Activated naive CD4-positive, alpha-beta T cell treated with anti-CD3 and anti-CD28 coated beads, Interleukin-2, amount 50 U/mL, for 24 hours (primary cell): ENCODE results near the gene LRRC28.
"Not testable (repeated sequence)": the region's sequence is repeated elsewhere in the genome, so short reads cannot be mapped to it uniquely, and the experiment has no call there.

Source experiments
- H3K27ac Mint-ChIP-seq: one replicate; pipeline ENCODE4 v1.8.0; 2021; ENCODE audit warnings: mild to moderate bottlenecking, mixed read lengths
- H3K27me3 Mint-ChIP-seq: one replicate; pipeline ENCODE4 v1.8.0; 2021; ENCODE audit warnings: mixed read lengths
- H3K36me3 Mint-ChIP-seq: one replicate; pipeline ENCODE4 v1.8.0; 2021; ENCODE audit warnings: mixed read lengths
- H3K4me1 Mint-ChIP-seq: one replicate; pipeline ENCODE4 v1.8.0; 2021; ENCODE audit warnings: mixed read lengths
- H3K4me3 Mint-ChIP-seq: one replicate; pipeline ENCODE4 v1.8.0; 2021; ENCODE audit warnings: mild to moderate bottlenecking, mixed read lengths
- H3K9me3 Mint-ChIP-seq: one replicate; pipeline ENCODE4 v1.8.0; 2021; ENCODE audit warnings: mixed read lengths

Gene LRRC28

DNA sequence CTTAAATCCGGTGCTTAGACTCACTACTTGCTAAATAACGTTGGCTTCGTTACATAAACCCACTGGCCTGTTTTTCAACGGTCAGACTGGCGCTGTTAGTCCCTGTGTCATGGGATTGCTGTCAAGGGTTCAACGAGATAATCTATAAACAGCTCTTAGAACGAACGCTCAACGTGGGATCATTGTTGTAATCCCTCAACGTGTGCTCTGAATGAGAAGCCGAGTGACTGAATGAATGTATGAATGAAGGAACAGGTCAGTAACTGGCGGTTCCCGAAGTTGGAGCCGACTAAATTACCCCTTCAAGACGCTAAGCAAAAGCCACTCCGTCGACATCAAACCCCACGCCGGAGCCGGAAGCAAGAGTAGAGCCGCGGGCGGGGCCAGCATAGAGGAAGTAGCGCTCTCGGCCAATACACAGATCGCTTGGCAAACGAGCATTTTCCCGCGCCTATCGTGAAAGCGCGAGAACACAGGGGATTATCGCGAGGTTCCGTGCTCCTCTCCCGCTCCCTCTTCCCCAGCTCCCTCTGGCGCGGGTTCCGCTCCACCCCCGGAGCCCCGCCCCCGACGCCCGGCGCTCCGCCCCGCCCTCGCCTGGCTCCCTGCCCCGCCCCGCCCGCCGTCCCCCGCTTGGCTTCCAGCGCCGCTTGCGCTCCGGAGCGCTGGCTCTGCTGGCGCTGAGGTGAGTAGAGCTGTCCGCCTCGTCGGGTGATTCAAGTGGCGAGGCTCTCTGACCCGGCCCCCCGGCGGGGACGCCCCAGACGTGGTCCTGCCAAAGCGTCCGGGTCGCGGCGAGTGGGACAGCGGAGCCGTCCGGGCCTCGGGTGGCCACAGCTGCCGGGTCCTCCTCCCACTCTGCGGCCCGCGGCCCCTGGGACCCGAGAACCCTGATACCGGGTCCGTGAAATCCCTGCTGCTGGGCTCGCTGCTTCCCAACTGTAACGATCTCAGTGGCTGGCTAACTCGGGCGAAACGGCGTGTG is at the start of gene LRRC28:
LRRC28 (plus strand) TSS at position 625 of the 985 bp plus-strand sequence. CDS start 4,477 bp downstream, outside the sequence.
- H3K27ac Mint-ChIP-seq, result peak within 1 kb of the TSS; percentile 94
- H3K9me3 Mint-ChIP-seq, result peaks cover 5% of the 10 kb centered on the region
- H3K36me3 Mint-ChIP-seq, result no peaks in the 10 kb centered on the region
- H3K4me1 Mint-ChIP-seq, result peaks cover 26% of the 10 kb centered on the region
- peak within 1 kb of the TSS; percentile 93 for H3K4me3 Mint-ChIP-seq
- H3K27me3 Mint-ChIP-seq, result no peaks in the 10 kb centered on the region

DNA sequence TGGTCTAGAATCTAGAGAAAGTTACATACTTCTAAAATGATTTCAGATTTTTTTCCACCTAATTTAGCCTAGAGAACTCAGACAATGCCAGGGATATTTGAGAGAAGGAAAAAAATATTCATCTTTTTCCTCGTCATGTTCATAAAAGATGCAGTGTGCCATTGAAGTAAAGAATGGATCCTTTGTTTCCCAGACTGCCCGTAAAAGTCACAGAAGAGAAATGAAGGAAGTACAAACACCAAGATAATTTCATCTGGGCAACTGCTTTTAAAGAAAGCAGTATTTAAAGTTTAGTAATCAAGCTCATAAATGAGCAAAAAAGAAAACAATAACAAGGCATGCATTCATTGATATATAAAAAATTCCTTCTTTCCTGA is 49.1 kb upstream of the LRRC28 start:
- Mint-ChIP-seq H3K4me1 (no peaks in the 10 kb centered on the region), H3K4me3 (no peak overlapping the region), H3K27me3 (peaks cover 3% of the 10 kb centered on the region), H3K9me3 (no peaks in the 10 kb centered on the region), H3K36me3 (peaks cover 2% of the 10 kb centered on the region), H3K27ac (no peak overlapping the region)

DNA sequence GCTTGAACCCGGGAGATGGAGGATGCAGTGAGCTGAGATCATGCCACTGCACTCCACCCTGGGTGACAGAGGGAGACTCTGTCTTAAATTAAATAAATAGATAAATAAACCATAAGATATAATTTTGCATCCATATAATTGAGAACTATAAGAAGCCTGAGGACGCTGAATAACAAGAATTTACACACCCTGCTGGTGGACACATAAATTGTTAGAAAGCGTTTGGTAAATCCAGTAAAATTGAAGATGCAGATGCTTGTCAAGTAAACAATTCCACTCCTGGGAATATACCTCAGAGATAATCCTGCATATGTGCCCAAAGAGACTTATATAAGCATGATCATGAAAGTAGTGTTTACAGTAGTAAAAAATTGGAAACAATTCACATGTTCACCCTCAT is 43.6 kb upstream of the LRRC28 start:
- peaks cover 2% of the 10 kb centered on the region for H3K36me3 Mint-ChIP-seq
- no peaks in the 10 kb centered on the region for H3K4me1 Mint-ChIP-seq
- no peaks in the 10 kb centered on the region for H3K9me3 Mint-ChIP-seq
- H3K27me3 Mint-ChIP-seq, result peaks cover 5% of the 10 kb centered on the region
- no peak overlapping the region for H3K27ac Mint-ChIP-seq
- no peak overlapping the region for H3K4me3 Mint-ChIP-seq

DNA sequence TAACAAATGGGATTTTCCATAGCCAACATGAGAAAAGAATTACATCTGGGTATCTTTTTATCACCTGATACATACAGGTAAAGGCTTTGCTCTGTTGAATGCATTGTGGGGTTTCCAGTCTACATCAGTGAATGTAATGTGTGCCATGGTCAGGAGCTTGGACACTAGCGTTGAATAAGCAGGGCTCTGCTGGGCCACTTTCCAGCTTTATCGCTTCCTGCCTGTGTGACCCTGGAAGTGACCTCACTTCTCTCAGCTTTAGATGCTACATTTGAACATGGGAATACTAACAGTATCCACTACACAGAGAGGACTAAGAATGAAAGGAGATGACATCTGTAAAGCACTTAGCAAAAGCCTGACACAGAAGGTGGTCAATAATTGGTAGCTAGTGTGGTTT is 42.0 kb upstream of the LRRC28 start:
- Mint-ChIP-seq H3K9me3 (no peaks in the 10 kb centered on the region), H3K27ac (no peak overlapping the region), H3K4me3 (no peak overlapping the region), H3K27me3 (peaks cover 5% of the 10 kb centered on the region), H3K36me3 (peaks cover 2% of the 10 kb centered on the region), H3K4me1 (no peaks in the 10 kb centered on the region)

DNA sequence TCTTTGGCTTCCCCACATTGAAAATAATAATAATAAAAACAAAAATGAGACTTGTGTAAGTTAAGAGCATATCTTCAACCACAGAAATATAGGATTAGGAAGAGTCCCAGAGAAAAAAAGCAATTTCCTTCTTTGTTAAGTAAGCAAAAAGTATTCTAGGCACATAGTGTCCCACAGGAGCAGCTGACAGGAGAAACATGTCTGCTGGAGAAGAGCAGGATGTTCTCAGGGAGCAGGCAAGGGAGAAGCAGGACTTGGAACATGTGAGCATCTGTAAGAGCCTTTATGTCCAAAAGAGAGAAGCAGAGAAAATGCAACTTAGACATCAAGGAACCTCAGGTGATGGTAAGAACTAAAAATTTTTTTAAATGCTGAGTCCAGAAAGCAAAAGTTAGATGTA is 40.9 kb upstream of the LRRC28 start:
- Mint-ChIP-seq H3K27ac (no peak overlapping the region), H3K4me3 (no peak overlapping the region), H3K9me3 (no peaks in the 10 kb centered on the region), H3K36me3 (peaks cover 2% of the 10 kb centered on the region), H3K4me1 (no peaks in the 10 kb centered on the region), H3K27me3 (peaks cover 5% of the 10 kb centered on the region)

DNA sequence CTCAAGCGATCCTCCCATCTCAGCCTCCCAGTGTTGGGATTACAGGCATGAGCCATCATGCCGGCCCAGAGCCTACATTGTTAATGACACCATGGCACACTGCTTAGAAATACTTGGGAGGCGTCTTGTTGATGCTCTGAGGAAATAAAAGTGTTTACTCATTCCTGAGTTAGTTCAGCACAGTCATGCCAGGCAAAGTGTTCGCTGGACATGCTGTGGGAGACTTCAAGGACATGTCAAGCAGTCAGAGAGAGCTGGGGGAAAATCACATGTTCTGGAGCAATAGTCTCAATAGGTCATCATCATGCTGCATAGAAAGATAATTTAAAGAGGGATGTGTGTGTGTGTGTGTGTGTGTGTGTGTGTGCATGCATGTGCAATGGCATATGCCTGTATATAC is 39.4 kb upstream of the LRRC28 start:
- no peaks in the 10 kb centered on the region for H3K36me3 Mint-ChIP-seq
- H3K27me3 Mint-ChIP-seq, result peaks cover 2% of the 10 kb centered on the region
- no peaks in the 10 kb centered on the region for H3K4me1 Mint-ChIP-seq
- no peak overlapping the region for H3K27ac Mint-ChIP-seq
- no peaks in the 10 kb centered on the region for H3K9me3 Mint-ChIP-seq
- no peak overlapping the region for H3K4me3 Mint-ChIP-seq

DNA sequence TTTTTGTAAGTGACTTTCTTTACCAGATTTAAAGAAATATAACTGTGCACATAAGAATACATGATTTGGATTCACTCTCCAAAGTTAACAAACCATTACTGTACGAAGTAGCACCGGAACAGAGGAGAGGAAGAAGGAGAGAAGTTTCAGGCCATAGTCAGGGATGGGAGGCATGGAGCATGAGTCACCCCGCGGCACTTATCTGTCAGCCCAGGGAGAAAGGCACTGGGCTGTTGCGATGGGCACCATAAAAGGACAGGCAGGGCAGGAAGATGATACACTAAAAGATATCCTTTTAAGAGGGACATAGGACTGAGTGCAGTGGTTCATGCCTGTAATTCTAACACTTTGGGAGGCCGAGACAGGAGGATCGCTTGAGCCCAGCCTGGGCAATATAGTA is 38.9 kb upstream of the LRRC28 start:
- no peaks in the 10 kb centered on the region for H3K36me3 Mint-ChIP-seq
- peaks cover 2% of the 10 kb centered on the region for H3K27me3 Mint-ChIP-seq

DNA sequence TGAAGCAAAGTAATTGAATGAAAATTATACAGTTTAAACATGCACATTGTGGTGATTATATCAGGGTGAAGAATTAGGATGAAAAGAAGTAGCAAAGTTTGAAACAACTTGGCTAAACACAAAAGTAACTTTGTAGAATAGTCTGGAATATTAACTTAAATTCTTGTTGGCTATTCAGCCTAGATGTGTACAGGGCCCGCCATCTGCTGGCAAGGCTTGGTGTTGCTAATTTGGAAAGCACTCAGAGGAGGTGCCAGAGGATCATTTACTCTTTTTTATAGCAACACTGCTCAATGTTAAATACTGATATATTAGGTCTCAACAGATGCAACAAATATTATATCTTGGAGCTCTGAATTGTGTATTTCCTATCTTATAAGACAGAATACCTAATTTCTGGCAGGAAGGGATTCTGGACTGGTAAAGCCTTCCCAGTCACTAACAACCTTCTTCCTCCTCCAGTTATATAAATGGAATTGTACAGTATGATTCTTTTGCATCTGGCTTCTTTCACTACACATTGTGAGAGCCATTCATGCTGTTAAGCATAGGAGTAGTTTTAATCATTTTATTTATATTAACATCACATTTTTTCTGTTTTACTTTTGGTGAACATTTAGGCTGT is 38.0 kb upstream of the LRRC28 start:
- no peaks in the 10 kb centered on the region for H3K4me1 Mint-ChIP-seq
- H3K27ac Mint-ChIP-seq, result no peak overlapping the region
- H3K36me3 Mint-ChIP-seq, result no peaks in the 10 kb centered on the region
- H3K4me3 Mint-ChIP-seq, result no peak overlapping the region
- H3K9me3 Mint-ChIP-seq, result no peaks in the 10 kb centered on the region
- H3K27me3 Mint-ChIP-seq, result no peaks in the 10 kb centered on the region

More for the DNA sequence above, 38.9 kb upstream of the LRRC28 start:
- no peak overlapping the region for H3K27ac Mint-ChIP-seq
- no peaks in the 10 kb centered on the region for H3K9me3 Mint-ChIP-seq
- no peak overlapping the region for H3K4me3 Mint-ChIP-seq
- no peaks in the 10 kb centered on the region for H3K4me1 Mint-ChIP-seq

DNA sequence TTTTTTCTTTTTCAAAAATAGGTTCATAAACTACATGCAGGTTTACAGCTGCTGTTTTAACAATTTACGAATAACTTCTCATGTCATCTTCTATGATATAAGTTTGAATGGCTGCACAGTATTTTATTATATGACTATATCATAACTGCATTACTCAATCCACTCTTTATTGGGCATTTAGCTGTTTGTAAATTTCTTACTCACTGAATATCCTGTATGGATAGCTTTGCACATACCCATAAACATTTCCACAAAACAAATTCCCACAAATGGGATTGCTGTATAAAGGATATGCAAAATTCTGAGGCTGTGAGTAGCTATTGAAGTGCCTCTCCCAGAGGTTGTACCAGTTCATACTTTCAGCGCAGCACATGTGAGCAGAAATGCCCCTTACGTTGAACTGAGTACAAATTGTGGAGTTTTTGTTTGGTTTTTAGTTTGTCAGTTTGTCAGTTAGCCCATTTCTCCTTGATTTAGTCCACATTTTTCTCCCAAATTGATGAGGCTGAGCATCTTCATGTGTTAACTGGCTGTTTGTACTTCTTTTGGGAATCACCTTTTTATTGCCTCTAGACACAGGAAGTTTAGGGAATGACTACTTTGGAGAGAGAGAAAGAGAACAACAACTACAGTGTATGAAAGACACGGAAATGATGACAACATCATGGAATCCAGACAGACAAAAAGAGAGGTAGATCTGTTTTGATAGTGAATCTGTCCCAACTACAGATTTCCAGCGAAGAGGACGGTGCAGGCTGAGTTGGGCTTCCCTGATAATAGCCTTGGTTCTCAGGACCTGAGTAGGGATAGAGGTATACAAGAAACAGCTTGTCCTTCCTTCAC is 26.7 kb upstream of the LRRC28 start:
- Mint-ChIP-seq H3K27me3 (no peaks in the 10 kb centered on the region), H3K9me3 (no peaks in the 10 kb centered on the region), H3K4me1 (no peaks in the 10 kb centered on the region)

DNA sequence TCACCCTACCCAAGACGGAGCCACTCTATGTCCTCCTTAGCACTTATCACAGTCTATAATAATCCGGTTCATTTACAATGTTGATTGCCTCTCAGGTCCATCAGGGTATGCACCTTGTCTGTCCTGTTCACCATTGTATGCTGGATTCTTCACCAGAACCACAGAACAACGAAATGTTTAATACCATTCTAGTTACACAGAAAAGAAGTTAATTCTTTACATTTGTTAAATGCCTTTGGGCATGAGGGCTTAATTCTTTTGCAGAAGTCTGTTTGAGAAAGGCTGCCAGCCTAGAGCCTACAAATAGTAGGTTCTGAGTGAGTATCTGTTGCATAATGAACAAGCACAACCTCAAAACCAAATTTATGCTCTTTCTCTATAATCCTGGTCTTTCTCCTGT is 24.5 kb upstream of the LRRC28 start:
- Mint-ChIP-seq H3K36me3 (no peaks in the 10 kb centered on the region), H3K27ac (no peak overlapping the region), H3K9me3 (no peaks in the 10 kb centered on the region), H3K4me1 (no peaks in the 10 kb centered on the region), H3K27me3 (no peaks in the 10 kb centered on the region), H3K4me3 (no peak overlapping the region)

More for the DNA sequence above, 26.7 kb upstream of the LRRC28 start:
- H3K27ac Mint-ChIP-seq, result no peak overlapping the region
- no peak overlapping the region for H3K4me3 Mint-ChIP-seq
- no peaks in the 10 kb centered on the region for H3K36me3 Mint-ChIP-seq

DNA sequence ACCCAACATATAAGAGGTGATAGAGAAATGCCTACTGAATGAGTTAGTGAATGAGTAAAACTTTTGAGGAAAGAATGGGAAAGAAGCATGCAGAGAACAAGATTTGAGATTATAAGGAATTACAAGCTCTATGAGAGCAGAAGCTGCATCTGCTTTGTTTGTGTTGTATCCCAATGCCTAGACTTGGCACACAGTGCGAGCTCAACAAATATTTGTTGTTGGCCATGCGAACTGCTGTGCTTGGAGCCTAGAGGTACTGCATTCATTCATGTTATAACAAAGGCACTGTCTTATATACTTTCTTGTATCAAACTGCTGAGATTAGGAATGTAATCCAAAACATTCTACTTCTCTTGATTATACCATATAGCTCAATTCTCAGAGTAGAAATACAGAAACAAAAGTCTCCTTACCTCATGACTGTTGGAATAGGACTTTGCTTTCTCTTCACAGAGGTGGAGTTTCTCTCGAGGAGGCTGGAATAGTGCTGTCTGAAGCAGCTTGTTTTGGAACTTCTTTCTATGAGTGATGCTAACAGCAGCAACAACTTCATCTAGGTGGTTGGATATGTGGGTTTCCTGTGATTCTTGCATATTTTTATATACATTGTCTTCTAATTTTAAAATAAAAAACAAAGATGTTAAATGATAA is 23.0 kb upstream of the LRRC28 start:
- Mint-ChIP-seq H3K27me3 (no peaks in the 10 kb centered on the region), H3K4me3 (no peak overlapping the region), H3K4me1 (no peaks in the 10 kb centered on the region), H3K27ac (no peak overlapping the region), H3K9me3 (no peaks in the 10 kb centered on the region), H3K36me3 (no peaks in the 10 kb centered on the region)

DNA sequence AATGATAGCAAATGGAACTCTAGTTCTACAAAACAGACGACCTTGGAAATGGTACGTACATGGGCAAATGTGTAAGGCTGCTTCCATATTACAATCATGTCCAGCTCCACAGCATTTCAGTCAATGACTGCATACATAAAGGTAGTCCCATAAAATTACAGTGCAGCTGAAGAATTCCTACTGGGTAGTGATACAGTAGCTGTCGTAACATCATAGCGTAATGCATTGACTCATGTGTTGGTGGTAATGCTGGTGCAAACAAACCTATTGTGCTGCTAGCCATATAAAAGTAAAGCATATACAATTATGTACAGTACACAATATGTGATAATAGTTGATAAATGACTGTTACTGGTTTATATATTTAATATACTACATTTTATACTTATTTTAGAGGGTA is 20.4 kb upstream of the LRRC28 start:
- no peaks in the 10 kb centered on the region for H3K36me3 Mint-ChIP-seq
- H3K4me3 Mint-ChIP-seq, result no peak overlapping the region
- H3K27ac Mint-ChIP-seq, result no peak overlapping the region
- H3K9me3 Mint-ChIP-seq, result no peaks in the 10 kb centered on the region
- peaks cover 1% of the 10 kb centered on the region for H3K27me3 Mint-ChIP-seq
- no peaks in the 10 kb centered on the region for H3K4me1 Mint-ChIP-seq

DNA sequence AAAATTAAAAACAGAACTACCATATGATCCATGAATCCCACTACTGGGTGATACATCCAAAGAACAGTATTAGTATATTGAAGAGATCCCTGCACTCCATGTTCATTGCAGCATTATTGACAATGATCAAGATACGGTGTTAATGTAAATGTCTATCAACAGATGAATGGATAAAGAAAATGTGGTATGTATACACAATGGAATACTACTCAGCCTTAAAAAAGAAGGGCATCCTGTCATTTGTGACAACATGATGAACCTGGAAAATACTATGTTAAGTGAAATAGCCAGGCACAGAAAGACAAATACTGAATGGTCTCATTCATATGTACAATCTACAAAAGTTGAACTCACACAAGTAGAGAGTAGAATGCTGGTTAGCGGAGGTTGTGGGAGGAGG is 18.5 kb upstream of the LRRC28 start:
- Mint-ChIP-seq H3K27me3 (peaks cover 1% of the 10 kb centered on the region), H3K36me3 (no peaks in the 10 kb centered on the region), H3K4me3 (no peak overlapping the region), H3K9me3 (no peaks in the 10 kb centered on the region), H3K4me1 (no peaks in the 10 kb centered on the region), H3K27ac (no peak overlapping the region)

DNA sequence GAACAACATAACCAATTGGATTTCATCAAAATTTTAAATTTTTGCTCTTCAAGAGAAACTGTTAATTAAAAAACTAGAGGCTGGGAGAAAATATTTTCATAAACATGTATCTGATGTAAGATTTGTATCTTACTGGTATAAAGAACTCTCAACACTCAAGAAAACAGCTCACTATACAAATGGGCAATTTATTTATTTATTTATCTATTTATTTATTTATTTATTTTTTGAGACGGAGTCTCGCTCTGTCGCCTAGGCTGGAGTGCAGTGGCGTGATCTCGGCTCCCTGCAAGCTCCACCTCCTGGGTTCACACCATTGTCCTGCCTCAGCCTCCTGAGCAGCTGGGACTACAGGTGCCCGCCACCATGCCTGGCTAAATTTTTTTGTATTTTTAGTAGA is 17.1 kb upstream of the LRRC28 start:
- not testable (repeated sequence) for H3K27ac Mint-ChIP-seq, H3K4me1 Mint-ChIP-seq, H3K9me3 Mint-ChIP-seq, H3K27me3 Mint-ChIP-seq, H3K4me3 Mint-ChIP-seq, H3K36me3 Mint-ChIP-seq

DNA sequence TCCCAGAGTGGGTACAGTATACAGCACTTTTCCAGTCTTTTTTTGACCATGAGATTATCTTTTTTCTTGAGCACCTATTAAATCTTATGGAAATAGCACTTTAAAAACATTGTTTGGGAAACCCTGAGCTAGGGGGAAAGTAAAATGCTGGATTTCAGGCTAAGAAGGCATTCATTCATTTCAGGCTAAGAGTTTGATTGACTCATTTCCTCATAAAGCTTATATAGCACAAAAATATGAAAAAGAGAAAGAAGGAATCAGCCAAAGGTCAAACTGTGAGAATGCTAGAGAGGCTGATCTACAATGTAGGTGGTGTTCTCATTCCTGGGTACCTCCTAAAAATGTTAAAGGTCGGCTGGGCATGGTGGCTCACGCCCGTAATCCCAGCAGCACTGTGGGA is 12.4 kb upstream of the LRRC28 start:
- no peaks in the 10 kb centered on the region for H3K9me3 Mint-ChIP-seq
- H3K27ac Mint-ChIP-seq, result no peak overlapping the region
- H3K36me3 Mint-ChIP-seq, result no peaks in the 10 kb centered on the region
- no peak overlapping the region for H3K4me3 Mint-ChIP-seq
- peaks cover 3% of the 10 kb centered on the region for H3K27me3 Mint-ChIP-seq
- no peaks in the 10 kb centered on the region for H3K4me1 Mint-ChIP-seq
